HG02759 (cell line): Measurements from ENCODE around the gene DLG1.
"Not testable (repeated sequence)": the region's sequence is repeated elsewhere in the genome, so short reads cannot be mapped to it uniquely, and the experiment has no call there.

Source experiments
- ATAC-seq: cut with Tn5 transposase; IDR thresholded peaks from one replicate; pipeline ENCODE4 v1.9.1; 2021; ENCODE audit warnings: mild to moderate bottlenecking, moderate library complexity; ENCODE audit not compliant: unreplicated experiment

Gene DLG1

GRCh38 chr3:197035577-197035976 is 262.8 kb downstream of the DLG1 start:
- ATAC-seq, result no peak

- ATAC-seq, result not testable (repeated sequence)
Measured at GRCh38 chr3:197034778-197035177, 263.6 kb downstream of the DLG1 start.

- ATAC-seq, result not testable (repeated sequence)
Measured at GRCh38 chr3:197033764-197034163, 264.6 kb downstream of the DLG1 start.

- no peak for ATAC-seq
Measured at GRCh38 chr3:197031315-197032285, 266.8 kb downstream of the DLG1 start.

- ATAC-seq, result no peak
Measured at GRCh38 chr3:197030379-197031314, 267.8 kb downstream of the DLG1 start.

GRCh38 chr3:197029511-197030167 is 268.8 kb downstream of the DLG1 start, which contains the start of gene MELTF:
MELTF (minus strand) TSS chr3:197029817; CDS start chr3:197029702, 115 bp downstream.
- ATAC-seq, result peak; percentile 79

- ATAC-seq, result peak; percentile 37
Measured at GRCh38 chr3:197028728-197029510, 269.5 kb downstream of the DLG1 start.

DNA sequence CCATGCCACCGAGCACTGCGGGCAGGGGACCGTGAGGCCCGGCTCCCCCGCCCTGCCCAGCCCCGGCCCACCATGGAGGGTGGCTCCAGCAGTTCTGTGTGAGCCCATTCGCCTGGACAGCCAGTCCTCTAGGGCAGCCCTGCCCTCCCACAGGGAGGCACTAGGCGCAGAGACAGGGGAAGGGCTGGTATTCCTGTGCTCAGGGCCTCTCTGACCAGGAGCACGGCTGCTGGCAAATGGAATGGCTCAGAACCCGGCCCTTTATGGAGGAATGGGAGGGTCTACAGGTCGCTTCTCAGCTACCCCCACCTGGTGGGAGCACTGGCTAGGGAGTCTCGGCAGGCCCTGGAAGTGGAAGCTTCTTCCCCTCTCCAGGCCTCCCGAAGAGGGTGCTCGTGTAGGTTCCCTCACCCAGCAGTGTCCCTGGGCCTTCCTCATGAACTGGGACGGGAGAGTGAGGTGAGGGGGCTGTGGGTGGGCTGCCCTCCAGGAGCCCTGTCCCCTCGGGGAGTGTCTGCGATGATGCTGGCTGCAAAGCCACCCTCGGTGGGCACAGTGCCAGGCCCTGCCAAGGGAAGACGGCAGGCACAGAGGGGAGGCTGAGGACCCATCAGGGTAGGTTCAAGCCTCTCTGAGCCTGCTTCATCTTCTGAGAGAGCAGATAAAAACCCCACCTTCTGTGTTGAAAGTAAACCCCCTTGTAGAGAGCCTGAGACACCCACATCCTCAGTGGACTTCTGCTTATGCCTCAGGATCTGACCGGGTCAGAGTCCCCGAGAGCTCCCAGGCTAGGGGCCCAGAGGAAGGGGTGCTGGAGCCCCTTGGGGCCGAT is 270.3 kb downstream of the DLG1 start:
- peak; percentile 11 for ATAC-seq

- no peak for ATAC-seq
Measured at GRCh38 chr3:197027151-197027895, 271.1 kb downstream of the DLG1 start.

GRCh38 chr3:197026481-197026866 is 271.9 kb downstream of the DLG1 start:
- ATAC-seq, result no peak

GRCh38 chr3:197025736-197026480 is 272.5 kb downstream of the DLG1 start:
- ATAC-seq, result no peak

- no peak for ATAC-seq
Measured at GRCh38 chr3:197024881-197025735, 273.3 kb downstream of the DLG1 start.

- no peak for ATAC-seq
Measured at GRCh38 chr3:197023998-197024651, 274.3 kb downstream of the DLG1 start.

- peak; percentile 50 for ATAC-seq
Measured at GRCh38 chr3:197023241-197023997, 275.0 kb downstream of the DLG1 start.

GRCh38 chr3:197022405-197023231 is 275.8 kb downstream of the DLG1 start:
- peak; percentile 37 for ATAC-seq
